Stimulated activated naive CD4-positive, alpha-beta T cell treated with Interleukin-2 at 50 U/mL for 16 hours (primary cell): ENCODE measurements around the gene AK4.
"Not testable (repeated sequence)": the region's sequence is repeated elsewhere in the genome, so short reads cannot be mapped to it uniquely, and the experiment has no call there.

Source experiments
- DNase-seq: peaks from one replicate; lab custom pipeline; 2025; lab: John Stamatoyannopoulos, UW

Gene AK4

GRCh38 chr1:65148178-65148547, at the start of gene AK4:
TSS of gene AK4 (plus strand) at chr1:65148203. CDS start at chr1:65148408, 205 bp downstream.
- not testable (repeated sequence) for DNase-seq

DNA sequence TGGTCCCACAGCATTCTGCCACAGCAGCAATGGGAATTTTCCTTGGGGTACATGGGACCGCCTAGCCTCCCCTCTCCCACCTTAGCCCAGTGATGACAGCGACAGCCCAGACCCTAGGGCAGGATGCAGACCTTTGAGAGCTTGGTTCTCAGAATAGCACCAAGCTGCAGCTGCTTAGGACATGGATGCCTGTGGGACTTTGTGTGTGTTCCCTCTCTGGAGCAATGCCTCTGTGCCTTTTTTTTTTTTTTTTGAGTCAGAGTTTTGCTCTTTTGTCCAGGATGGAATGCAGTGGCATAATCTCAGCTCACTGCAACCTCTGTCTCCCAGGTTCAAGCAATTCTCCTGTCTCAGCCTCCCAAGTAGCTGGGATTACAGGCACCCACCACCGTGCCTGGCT, 44.2 kb upstream of the AK4 start:
- DNase-seq, result no peak

DNA sequence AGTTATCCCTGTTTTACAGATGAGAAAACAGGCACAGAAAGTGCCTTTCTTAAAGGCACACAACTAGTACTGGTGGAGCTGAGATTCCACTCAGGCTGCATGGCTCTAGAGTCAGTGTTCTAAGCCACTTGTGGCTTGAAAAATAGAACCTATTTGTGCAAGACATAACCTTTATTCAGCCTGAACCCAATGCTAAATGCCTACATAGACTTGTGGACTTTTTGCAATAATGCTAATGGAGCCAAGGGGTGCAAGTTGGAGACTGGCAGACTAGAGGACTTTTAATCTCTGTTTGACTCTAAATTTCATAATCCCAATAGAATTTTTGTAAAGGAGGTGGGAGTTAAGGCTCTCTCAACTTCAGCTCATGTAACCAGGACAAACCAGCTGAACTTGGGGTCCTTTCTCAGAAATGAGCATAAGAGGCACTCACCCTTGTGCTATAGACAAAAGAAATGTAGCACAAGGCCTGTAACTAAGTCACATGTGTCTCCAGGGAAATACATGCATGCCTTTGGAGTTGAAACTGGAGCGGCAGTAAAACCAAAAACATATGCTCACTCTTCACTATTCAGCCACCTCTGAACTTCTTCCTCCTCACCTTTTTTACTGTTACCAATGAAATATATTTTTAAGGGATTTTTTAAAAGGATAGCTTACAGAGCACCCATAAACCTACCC, 43.0 kb upstream of the AK4 start:
- DNase-seq, result no peak

GRCh38 chr1:65105596-65105995, 42.4 kb upstream of the AK4 start:
- DNase-seq, result no peak

- no peak for DNase-seq
Observed at GRCh38 chr1:65108025-65108642, 39.9 kb upstream of the AK4 start.

DNA sequence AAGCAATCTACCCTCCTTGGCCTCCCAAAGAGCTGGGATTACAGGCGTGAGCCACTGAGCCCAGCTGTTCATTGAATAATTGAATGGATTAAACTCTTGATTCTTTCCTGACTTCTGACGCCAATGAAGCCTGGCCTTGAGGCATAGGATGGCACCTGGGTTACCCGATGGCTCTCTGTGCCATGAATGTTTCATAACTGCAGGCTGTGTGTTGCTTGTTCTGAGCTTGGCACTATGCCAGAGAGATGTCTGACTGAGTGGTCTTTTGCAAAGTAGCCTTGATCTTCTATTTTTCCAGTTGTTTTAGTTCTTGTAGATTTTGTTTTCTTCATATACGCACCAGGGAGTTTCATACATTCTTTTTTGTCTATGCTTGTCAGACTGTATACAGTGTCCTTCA, 38.5 kb upstream of the AK4 start:
- no peak for DNase-seq

- no peak for DNase-seq
Observed at GRCh38 chr1:65112811-65113210, 35.2 kb upstream of the AK4 start.

GRCh38 chr1:65113298-65113697, 34.7 kb upstream of the AK4 start:
- DNase-seq, result no peak

DNA sequence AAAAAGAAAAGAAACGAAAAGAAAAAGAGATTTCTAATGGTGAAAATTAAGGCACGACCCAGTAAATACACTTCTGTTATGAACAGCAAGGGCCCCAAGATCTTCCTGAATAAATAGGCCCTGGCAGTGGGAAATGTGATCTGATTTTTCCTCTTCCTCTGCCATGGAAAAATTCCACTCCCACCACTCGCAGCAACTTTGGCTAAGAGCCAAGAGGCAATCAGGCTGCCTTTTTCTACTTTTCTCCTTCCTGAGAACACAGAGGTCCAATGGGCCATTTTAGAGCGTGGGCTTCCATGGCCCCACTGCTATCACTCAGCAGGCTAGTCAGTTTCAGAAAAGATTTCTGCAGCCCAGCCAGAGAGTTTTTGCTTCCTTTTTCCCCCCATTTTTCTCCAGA, 33.7 kb upstream of the AK4 start:
- DNase-seq, result no peak

DNA sequence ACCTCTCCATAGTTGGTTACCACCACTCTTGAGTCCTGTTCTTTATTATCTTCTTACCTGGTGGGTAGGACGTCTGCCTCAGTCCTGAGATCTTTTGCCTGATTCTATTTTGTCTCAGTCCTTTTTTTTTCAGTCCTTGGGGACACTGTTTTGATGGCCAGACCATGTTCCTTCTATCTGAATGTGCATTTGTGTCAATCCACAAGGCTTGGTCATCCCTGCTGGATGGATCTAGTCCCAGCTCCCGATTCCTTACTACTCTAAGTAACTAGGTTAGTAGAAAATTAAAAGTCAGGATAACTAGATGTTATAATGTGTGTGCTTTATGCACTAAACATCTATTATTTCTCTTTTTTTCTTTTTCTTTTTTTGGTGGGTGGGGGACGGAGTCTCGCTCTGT, 28.1 kb upstream of the AK4 start:
- no peak for DNase-seq

DNA sequence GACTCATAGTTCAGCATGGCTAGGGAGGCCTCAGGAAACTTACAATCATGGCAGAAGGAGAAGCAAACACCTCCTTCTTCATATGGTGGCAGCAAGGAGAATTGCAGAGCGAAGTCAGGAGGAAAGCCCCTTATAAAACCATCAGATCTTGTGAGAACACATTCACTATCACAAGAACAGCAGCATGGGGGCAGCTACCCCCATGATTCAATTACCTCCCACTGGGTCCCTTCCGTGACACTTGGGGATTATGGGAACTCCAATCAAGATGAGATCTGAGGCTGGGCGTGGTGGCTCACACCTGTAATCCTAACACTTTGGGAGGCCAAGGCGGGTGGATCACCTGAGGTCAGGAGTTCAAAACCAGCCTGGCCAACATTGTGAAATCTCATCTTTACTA, 18.9 kb upstream of the AK4 start:
- not testable (repeated sequence) for DNase-seq

DNA sequence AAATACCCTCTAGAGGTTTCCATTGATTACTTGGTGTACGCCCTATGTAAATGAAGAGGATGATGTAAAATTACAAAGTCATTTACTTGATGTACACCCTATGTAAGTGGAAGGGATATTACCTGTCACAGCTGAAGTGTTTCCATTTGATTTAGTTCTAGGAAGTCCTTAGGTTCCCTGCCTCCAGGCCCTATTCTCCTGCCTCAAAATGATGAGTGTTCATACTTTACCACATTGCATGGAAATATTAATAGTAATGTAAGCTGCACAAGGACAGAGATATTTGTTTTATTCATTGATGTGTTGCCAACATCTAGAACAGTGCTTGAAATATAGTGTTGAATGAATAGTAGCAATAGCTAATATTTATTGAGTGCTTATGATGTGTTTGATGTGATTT, 9.5 kb upstream of the AK4 start:
- DNase-seq, result no peak

- not testable (repeated sequence) for DNase-seq
Observed at GRCh38 chr1:65139793-65140192, 8.2 kb upstream of the AK4 start.

DNA sequence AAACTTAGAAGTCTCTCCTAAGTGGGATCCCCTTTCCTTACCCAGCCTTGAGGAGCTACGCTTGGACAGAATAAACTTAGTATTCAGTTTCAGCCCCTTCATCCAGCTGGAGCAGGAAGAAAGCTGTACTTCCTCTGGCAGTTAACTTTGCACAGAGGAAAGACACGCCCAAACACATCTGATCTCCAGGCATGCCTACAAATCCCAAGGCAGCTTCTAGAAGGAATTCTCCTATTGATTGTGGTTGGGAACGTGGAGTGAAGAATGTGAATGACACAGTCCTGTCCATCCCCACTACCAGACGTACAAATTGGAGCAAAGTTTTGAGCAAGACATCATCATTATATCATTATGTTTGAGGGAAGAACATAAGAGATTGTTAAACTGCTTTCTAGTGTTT, 6.6 kb upstream of the AK4 start:
- no peak for DNase-seq

GRCh38 chr1:65141918-65142317, 6.1 kb upstream of the AK4 start:
- DNase-seq, result no peak

GRCh38 chr1:65143112-65143658, 4.8 kb upstream of the AK4 start:
- not testable (repeated sequence) for DNase-seq

DNA sequence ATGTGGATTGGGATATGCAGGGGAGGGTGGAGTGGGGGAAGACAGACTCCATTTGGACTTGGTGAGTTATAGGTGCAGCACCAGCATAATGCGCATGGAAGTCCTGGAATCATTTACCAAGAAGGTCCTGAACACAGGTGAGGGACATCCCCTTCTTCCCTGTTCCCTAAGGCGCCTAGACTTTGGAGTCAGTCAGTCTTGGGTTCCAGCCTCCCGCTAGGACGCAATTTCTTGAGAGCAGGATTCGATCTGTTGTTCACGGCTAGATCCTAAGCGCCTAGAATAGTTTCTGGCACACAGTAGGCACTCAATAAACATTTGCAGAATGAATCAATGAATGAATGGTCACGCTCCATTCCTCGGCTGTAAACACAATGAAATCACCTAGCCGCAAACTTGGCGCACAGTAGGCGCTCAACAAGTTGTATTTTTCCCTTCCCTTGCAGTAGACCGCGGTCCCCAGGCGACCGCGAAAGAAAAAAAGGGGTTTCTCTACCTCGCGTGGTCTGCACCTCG, 1.0 kb upstream of the AK4 start:
- no peak for DNase-seq

DNA sequence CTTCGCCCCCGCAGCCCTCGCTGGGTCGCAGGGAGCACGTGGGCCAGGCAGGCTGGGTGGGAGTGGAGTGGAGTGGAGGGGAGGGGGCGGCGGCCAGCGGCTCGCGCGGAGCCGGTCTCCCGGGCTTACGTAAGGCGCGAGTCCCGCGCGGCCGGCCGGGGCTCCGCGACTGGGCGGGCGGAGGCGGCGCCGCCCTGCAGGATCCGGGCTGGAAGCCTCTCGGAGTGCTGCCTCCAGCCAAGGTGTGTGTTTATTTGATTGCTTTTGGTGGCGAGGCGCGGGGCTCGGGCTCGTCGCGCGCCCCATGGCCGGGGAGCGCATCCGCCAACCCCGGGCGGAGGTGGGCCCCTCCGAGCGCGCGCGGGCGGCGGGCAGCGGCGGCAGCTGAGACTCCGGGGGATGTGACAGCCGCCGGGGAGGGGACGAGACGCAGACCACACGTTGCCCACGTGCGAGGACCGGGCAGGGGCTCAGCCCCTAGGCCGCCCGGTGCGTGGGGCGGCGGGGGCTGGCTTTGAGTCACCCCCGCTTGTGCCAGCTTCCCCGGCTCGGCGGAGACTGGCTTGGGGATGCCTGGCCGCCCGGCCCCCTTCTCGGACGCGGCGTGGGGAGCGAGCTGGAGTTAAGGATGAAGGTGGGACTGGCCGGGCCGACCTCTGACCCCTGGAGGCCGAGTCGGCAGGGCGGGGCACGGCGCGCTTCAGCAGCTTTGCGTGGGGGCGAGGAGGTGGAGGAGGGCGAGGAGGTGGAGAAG, 402 bp upstream of the AK4 start:
- DNase-seq, result peak; percentile 7

DNA sequence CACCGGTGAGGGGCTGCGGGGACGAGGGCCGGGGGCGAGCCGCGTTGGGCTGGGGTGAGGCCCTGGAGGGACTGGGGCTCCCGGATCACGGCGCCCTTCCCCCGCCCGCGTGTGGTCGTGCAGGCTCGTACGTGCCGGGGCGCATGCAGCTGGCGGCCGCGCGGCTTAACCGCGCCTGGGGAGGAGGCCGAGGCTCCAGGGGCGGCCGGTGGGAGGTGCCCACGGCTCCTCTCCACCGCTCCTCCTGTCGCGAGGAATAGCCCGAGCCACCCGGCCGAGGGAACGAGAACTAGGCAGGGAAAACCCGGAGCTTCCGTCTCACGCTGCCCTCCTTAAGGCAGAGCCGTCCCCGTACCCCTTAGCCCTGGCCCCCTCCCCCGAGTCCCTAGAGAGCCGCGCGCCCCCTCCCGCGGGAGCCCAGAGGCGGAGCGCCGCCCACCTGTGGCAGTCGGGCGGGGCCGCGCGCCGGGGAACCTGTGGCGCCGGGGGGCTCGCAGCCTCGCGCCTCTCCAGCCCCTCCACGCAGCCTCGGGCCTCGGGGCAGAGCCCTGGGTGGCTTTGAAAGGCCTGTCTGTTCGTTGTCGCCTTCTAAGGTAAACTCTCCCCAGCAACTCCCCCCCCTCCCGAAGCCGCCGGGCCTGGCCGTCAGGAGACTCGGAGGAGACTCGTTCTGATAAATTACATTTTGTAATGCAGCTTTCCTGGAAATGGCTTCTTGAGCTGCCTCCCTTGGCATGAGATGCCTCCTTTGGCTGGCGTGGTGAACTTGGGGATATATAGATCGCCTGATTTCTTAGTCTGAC, 746 bp downstream of the AK4 start:
- peak; percentile 6 for DNase-seq

- DNase-seq, result no peak
Observed at GRCh38 chr1:65149351-65150107, 1.5 kb downstream of the AK4 start.

GRCh38 chr1:65150108-65150463, 2.1 kb downstream of the AK4 start:
- no peak for DNase-seq
